ENCODE measurements around the gene FAM98C. TPM values are rescaled to one million over a fixed set of nuclear protein-coding genes. Genes with fewer than 3 reads are reported as not detected.

Gene FAM98C
- polyA plus RNA-seq, 1 of the 3 experiments (the other 2 are of a cell fraction), result 26.7 TPM

- H3K79me2 ChIP-seq (ENCODE audit: insufficient read depth), result peaks cover 17% of the 10 kb centered on the region; the same call in 1 of the 2 replicates
- no peaks in the 10 kb centered on the region for H3K9me3 ChIP-seq
- H3K27ac ChIP-seq (ENCODE audit: low read depth in 2 of 2, low read length in 1 of 2), result no peak overlapping the region
- WGBS (ENCODE audit: low lambda C conversion rate), result 96% methylated on average over 73 of the region's 86 CpGs
- peaks cover 0 to 6% of the 10 kb centered on the region in 2 experiments; a peak in 2 of 4 replicates for H3K4me1 ChIP-seq (ENCODE audit: control insufficient read depth in 1 of 2, insufficient read depth in 2 of 2, low read depth in 1 of 2, low read length in 1 of 2)
- H3K4me3 ChIP-seq (ENCODE audit: low read depth in 2 of 2, low read length in 1 of 2), result no peak overlapping the region
- no peak for DNase-seq
- H3K9ac ChIP-seq, result no peak overlapping the region
- H3K4me2 ChIP-seq, result no peak overlapping the region
- ChIA-PET POLR2A (no interaction called here), CTCF (interaction anchor here (2.9 kb wide), 1 partner anchor 7 kb away, joined by 13 read pairs; the partner anchor contains the start of gene FAM98C)
- H3K36me3 ChIP-seq (replicated peaks in 1 of 2; ENCODE audit: control insufficient read depth in 1 of 2, insufficient read depth in 2 of 2, low read length in 1 of 2), result peaks cover 22 to 35% of the 10 kb centered on the region in 2 experiments
- H3F3A ChIP-seq (replicated peaks; ENCODE audit: insufficient read depth), result peaks cover 3% of the 10 kb centered on the region
- H2AFZ ChIP-seq (ENCODE audit: low read depth), result no peak overlapping the region
- no peaks in the 10 kb centered on the region for H3K9me2 ChIP-seq
- TF ChIP-seq FOXJ3 (CRISPR knock-in tag; IDR thresholded peaks at IDR 0.05), result no peak
- H4K20me1 ChIP-seq (ENCODE audit: insufficient read depth), result no peaks in the 10 kb centered on the region
- no peaks in the 10 kb centered on the region for H3K27me3 ChIP-seq (ENCODE audit: insufficient read depth)
Measured at GRCh38 chr19:38395381-38396114, 7.3 kb upstream of the FAM98C start.

- peaks cover 8% of the 10 kb centered on the region for H3F3A ChIP-seq (replicated peaks; ENCODE audit: insufficient read depth)
- TF ChIP-seq TAF1 (IDR thresholded peaks at IDR 0.05; ENCODE audit: borderline replicate concordance, low read depth, low read length) (no peak), REST (IDR thresholded peaks at IDR 0.05; ENCODE audit: low read depth, low read length) (no peak), YY1 (IDR thresholded peaks at IDR 0.05; ENCODE audit: low read depth) (no peak), USF2 (IDR thresholded peaks at IDR 0.05; ENCODE audit: borderline replicate concordance, low read depth, low read length) (no peak), POLR2AphosphoS5 (IDR thresholded peaks at IDR 0.05; ENCODE audit: low read depth, low read length) (0 out of 2 replicates have a peak, but pooled peaks have one; percentile 8), GATA2 (CRISPR knock-in tag; IDR thresholded peaks at IDR 0.05) (no peak), EP300 (IDR thresholded peaks at IDR 0.05; ENCODE audit: borderline replicate concordance in 1 of 2, low read depth in 1 of 2, low read length in 1 of 2) (no peak), MXI1 (IDR thresholded peaks at IDR 0.05; ENCODE audit: low read depth, low read length) (no peak)
- H3K4me2 ChIP-seq, result no peak overlapping the region
- CTCF ChIA-PET, result no interaction called here
- H3K36me3 ChIP-seq (replicated peaks in 1 of 2; ENCODE audit: control insufficient read depth in 1 of 2, insufficient read depth in 2 of 2, low read length in 1 of 2), result peaks cover 0 to 18% of the 10 kb centered on the region in 2 experiments
- H3K4me3 ChIP-seq (ENCODE audit: low read depth in 2 of 2, low read length in 1 of 2), result no peak overlapping the region
- H2AFZ ChIP-seq (ENCODE audit: low read depth), result no peak overlapping the region
- no peaks in the 10 kb centered on the region for H4K20me1 ChIP-seq (ENCODE audit: insufficient read depth)
- H3K9ac ChIP-seq, result no peak overlapping the region
- peaks cover 2% of the 10 kb centered on the region; the same call in 1 of the 2 replicates for H3K79me2 ChIP-seq (ENCODE audit: insufficient read depth)
- no peaks in the 10 kb centered on the region for H3K9me3 ChIP-seq
- WGBS (ENCODE audit: low lambda C conversion rate), result 37% methylated on average over 6 of the region's 9 CpGs
- no peaks in the 10 kb centered on the region; a peak in 1 of 4 replicates for H3K4me1 ChIP-seq (ENCODE audit: control insufficient read depth in 1 of 2, insufficient read depth in 2 of 2, low read depth in 1 of 2, low read length in 1 of 2)
- H3K27ac ChIP-seq (ENCODE audit: low read depth in 2 of 2, low read length in 1 of 2), result no peak overlapping the region
- no peaks in the 10 kb centered on the region for H3K27me3 ChIP-seq (ENCODE audit: insufficient read depth)
- POLR2A ChIA-PET, result interaction anchor here (5.1 kb wide), 1 partner anchor 10 kb away, joined by 30 read pairs; the partner anchor contains the start of genes GGN and SPRED3
- H3K9me2 ChIP-seq, result no peaks in the 10 kb centered on the region
- DNase-seq, result no peak
Measured at GRCh38 chr19:38399081-38399480, 3.8 kb upstream of the FAM98C start.
